ENCODE measurements around the gene SPTBN1. TPM values are rescaled to one million over a fixed set of nuclear protein-coding genes. Genes with fewer than 3 reads are reported as not detected.

The SPTBN1 gene
- total and polyA plus RNA-seq, 9 donors, result 108 to 314 (median 232) TPM

- intact Hi-C loops (cut with DNase I), result no loop called here
- TF ChIP-seq, protein P1, sequence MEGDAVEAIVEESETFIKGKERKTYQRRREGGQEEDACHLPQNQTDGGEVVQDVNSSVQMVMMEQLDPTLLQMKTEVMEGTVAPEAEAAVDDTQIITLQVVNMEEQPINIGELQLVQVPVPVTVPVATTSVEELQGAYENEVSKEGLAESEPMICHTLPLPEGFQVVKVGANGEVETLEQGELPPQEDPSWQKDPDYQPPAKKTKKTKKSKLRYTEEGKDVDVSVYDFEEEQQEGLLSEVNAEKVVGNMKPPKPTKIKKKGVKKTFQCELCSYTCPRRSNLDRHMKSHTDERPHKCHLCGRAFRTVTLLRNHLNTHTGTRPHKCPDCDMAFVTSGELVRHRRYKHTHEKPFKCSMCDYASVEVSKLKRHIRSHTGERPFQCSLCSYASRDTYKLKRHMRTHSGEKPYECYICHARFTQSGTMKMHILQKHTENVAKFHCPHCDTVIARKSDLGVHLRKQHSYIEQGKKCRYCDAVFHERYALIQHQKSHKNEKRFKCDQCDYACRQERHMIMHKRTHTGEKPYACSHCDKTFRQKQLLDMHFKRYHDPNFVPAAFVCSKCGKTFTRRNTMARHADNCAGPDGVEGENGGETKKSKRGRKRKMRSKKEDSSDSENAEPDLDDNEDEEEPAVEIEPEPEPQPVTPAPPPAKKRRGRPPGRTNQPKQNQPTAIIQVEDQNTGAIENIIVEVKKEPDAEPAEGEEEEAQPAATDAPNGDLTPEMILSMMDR (IDR thresholded peaks at IDR 0.05), result no peak
- Histone ChIP-seq H3K4me3 (no peak overlapping the region), H3K27ac (no peak overlapping the region), H3K27me3 (no peaks in the 10 kb centered on the region), H3K4me1 (ENCODE audit: insufficient read depth) (peaks cover 12% of the 10 kb centered on the region), H3K9me3 (no peaks in the 10 kb centered on the region), H3K36me3 (no peaks in the 10 kb centered on the region)
- DNase-seq, result no peak
- WGBS, 3 donors, result 96 to 98% (median 98%) methylated on average over 5 of the region's 5 CpGs
These were observed 164.8 kb downstream of the SPTBN1 start for GRCh38 chr2:54620948-54621347.

- Histone ChIP-seq H3K9me3 (no peaks in the 10 kb centered on the region), H3K4me1 (ENCODE audit: insufficient read depth) (peaks cover 3% of the 10 kb centered on the region), H3K27me3 (no peaks in the 10 kb centered on the region), H3K27ac (peak overlapping the region in 1 of 2 donors; percentile 26), H3K4me3 (no peak overlapping the region), H3K36me3 (no peaks in the 10 kb centered on the region)
- intact Hi-C loops (cut with DNase I), result no loop called here
- WGBS, 3 donors, result 11 to 17% (median 12%) methylated on average over 12 of the region's 12 CpGs
- DNase-seq, result no peak
- TF ChIP-seq EP300 (IDR thresholded peaks at IDR 0.05) (no peak), POLR2A (IDR thresholded peaks at IDR 0.05) (no peak)
- TF ChIP-seq, protein P1 (IDR thresholded peaks at IDR 0.05), result no peak
These were observed 168.5 kb downstream of the SPTBN1 start for GRCh38 chr2:54624591-54625071.

DNA sequence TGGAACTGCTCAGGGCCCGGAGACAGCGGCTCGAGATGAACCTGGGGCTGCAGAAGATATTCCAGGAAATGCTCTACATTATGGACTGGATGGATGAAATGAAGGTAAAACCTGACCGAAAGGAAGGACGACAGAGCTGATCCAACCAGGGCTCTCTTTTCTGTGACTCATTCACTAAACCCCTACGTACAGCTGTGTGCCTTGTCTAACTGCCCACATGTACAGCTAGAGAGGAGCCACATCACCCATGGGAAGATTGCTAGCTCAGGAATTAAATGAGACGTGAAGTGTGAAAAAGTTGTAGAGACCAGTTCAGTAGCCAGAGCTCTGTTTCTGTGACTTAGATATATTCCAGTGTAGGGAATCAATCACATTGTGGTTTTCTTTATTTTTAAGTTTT is 170.0 kb downstream of the SPTBN1 start:
- intact Hi-C loops (cut with DNase I), result no loop called here
- no peak for TF ChIP-seq EP300 (IDR thresholded peaks at IDR 0.05)
- TF ChIP-seq, protein P1 (IDR thresholded peaks at IDR 0.05), result no peak
- no peak for TF ChIP-seq POLR2A (IDR thresholded peaks at IDR 0.05)
- 91 to 98% (median 94%) methylated on average over 7 of the region's 7 CpGs for WGBS, 3 donors
- no peak for DNase-seq
- H3K4me1 ChIP-seq (ENCODE audit: insufficient read depth), result peaks cover 6% of the 10 kb centered on the region
- H3K27me3 ChIP-seq, result no peaks in the 10 kb centered on the region
- no peak overlapping the region for H3K27ac ChIP-seq
- no peaks in the 10 kb centered on the region for H3K36me3 ChIP-seq
- H3K4me3 ChIP-seq, result no peak overlapping the region
- H3K9me3 ChIP-seq, result no peaks in the 10 kb centered on the region

DNA sequence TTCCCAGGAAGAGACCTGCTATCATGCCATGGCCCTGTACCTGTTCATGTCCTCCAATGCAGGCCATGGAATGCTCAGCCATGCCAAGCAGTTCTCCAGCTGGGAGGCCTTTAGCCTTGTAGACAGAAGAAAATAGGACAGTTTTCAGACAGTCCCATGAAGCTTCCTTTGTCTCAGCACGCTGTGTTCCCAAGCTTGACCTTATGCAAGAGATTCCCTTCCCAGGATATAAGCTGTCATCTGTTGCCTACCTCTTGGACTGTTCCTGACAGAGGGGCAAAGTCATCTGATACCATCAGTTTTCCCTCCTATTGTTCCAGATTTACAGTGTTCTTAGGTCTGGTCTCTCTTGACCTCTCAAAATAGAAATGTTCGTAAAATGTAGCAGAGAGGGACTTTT is 170.8 kb downstream of the SPTBN1 start:
- H3K36me3 ChIP-seq, result no peaks in the 10 kb centered on the region
- TF ChIP-seq, protein P1 (IDR thresholded peaks at IDR 0.05), result no peak
- TF ChIP-seq EP300 (IDR thresholded peaks at IDR 0.05) (no peak), POLR2A (IDR thresholded peaks at IDR 0.05) (no peak)
- H3K27ac ChIP-seq, result no peak overlapping the region
- WGBS, 3 donors, result 97 to 99% (median 98%) methylated on average over 2 of the region's 2 CpGs
- intact Hi-C loops (cut with DNase I), result no loop called here
- no peaks in the 10 kb centered on the region for H3K9me3 ChIP-seq
- H3K27me3 ChIP-seq, result no peaks in the 10 kb centered on the region
- no peak overlapping the region for H3K4me3 ChIP-seq
- H3K4me1 ChIP-seq (ENCODE audit: insufficient read depth), result peaks cover 6% of the 10 kb centered on the region
- no peak for DNase-seq

Measured in ovary (tissue), 9 donors.